Stimulated activated CD4-positive, alpha-beta T cell treated with anti-CD3 and anti-CD28 coated beads, Interleukin-12 subunit alpha, Interleukin-12 subunit beta, amount 100 ng/mL, for 48 hours (primary cell): Measurements from ENCODE around the gene TENM3.

ENCODE experiments used
- DNase-seq, 3 donors: peaks; one replicate each; pipeline ENCODE4 v3.0.0-alpha.2; 2020; ENCODE audit warnings: low read depth in 2 of 3, low spot score in 1 of 3

Gene TENM3

DNA sequence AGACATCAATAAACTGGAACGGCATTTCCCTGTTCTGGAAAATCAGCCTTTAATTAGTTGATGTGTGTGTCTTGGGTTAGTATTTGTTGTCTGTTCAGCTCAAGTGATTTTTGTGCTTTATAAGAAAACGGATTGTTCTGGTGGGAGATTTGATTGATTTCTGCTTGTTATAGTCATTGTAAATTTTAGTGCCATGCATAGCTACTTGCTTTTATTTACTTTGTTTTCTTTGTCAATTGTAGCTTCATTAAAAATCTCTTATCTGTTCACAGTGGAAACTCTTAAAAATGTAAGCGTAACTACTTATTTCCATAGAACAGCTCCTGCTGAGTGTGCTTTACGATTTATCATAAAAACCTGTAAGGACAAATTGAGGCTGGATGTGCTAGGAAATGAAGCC, 253.2 kb downstream of the TENM3 start:
- no peak for DNase-seq

DNA sequence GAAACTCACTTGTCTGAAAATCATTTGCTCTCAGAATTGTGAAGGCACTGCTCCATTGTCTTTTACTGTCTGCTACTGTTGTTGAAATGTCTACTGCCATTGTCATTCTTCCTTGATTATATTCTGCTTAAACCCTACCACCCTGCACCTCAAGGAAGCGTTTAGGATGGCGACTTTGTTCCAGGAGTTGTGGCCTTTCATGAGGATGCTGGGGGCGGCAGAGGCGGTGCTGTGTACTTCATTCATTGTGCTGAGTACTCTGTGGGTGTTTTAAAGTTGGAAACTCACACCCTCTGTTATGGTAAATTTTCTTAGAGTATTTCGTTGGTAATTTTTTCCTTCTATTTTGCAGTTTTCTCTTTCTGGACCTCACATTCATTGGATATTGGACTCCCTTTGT, 258.9 kb downstream of the TENM3 start:
- DNase-seq: no peak

DNA sequence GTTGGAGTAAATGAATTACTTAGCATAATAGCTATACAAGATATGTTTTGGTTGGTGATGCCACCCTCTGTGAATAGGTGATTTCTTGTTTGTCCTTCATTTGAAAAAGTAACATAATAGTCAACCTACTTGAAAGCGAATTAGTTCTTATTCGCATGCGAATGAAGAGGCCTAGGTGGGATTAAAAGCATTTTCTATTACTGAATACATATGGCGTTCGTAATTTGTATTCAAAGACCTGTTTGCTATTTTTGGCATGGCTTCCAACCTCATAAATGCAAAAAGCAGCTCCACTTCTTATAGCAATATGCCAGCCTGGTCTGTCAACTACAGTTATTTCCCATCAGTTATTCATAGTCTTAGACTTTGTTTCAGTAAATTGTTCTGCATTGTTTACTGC, 261.3 kb downstream of the TENM3 start:
- DNase-seq: no peak

DNA sequence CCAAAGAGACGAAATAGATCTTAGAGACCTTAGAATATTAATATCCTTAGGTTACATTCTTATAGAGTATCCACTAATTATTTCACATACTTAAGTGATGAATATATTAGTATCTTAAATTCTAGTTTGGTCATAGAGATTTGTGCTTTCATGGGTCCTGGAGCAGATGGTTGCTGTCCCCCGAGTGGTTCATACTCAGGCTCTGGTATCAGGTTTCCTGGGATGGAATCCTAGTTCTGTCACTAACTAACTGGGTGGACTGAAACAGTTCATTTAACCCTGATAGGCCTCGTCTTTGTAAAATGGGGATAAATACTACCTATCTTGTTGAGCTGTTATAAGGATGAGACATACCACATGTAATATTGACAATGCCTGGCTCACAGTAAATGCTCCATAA, 264.6 kb downstream of the TENM3 start:
- DNase-seq: no peak

DNA sequence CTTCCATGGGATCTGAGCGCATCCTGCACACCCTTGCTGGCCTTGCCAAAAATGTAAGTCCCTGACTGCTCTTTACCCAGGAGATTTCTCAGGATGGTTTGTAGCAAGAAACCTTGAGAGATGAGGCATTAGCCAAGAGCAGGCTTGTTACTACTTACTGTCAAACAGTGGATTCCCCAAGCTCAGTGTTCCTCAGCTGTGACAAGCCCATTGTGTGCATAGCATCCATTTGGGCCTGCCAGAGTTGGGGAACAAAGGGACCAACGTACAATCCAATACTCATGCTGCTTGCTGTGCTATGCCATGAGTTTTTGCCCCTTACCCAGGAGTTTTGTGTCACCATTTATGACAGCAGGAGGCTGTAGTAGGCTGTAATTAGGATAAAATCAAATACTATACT, 267.6 kb downstream of the TENM3 start:
- no peak for DNase-seq

DNA sequence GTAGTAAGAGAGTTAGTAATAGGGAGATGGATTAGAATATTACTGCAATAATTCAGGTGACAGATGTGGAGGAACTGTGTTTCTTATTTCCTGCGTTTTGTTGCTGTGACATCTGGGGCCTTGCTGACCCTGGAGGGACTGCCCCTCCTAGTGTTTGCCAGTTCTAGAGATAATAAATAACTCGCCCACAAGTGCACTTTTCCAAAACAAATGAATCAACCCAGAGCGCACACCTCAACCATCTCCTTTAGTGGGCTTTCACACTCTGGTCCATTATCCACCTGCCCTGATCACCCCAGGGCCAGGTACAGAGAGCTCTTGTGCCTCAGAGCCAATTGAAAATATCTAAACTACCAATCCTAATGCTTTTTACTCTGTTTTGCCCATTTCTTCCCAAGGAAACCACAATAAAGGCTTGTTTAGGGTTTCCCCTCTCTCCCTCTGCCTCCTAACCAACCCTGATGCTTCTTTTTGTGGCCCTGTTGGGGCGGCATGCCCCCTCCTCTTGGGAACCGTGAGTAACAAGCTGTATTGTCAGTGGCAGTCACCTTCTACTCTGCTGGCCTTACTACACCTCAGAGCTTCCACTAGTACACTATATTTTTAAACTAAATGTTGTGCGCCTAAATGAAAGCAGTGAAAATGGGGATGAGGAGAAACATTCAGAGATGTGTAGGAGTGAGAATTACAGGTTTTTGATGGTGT, 270.5 kb downstream of the TENM3 start:
- no peak for DNase-seq

DNA sequence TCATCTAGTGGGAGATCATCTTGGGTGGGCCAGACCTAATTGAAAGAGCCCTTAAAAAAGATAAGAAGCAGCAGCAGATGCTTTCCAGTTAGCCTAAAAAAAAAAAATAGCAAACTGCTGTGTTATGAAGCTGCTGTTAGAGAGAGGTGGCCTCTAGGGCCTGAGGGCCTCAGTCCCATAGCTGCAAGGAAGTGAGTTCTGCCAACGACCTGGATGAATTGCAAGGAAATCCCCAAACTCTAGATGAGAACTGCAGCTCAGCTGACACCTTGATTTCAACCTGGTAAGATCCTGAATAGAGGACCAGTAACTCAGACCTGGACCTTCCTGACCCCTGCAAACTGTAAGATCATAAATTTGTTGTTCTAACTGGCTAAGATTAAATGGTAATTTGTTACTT, 275.2 kb downstream of the TENM3 start:
- no peak for DNase-seq

DNA sequence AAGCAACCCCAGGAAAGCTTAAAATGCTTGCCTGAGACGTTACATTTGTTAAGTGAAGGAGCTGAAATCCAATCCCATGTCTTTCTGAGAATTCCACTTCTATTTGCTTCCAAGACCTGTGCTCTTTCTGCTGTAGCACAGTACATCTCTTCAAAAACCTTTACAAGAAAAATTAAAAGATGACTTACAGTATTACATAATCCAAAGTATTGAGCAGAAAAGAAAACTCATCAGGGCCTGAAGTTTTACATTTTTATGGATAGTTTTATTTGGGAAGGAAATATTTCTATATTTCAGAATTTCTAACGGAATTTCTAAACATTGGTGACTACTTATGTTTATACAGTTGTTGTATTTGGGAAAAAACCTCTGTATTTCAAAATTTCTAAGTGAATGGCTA, 276.3 kb downstream of the TENM3 start:
- DNase-seq: no peak

DNA sequence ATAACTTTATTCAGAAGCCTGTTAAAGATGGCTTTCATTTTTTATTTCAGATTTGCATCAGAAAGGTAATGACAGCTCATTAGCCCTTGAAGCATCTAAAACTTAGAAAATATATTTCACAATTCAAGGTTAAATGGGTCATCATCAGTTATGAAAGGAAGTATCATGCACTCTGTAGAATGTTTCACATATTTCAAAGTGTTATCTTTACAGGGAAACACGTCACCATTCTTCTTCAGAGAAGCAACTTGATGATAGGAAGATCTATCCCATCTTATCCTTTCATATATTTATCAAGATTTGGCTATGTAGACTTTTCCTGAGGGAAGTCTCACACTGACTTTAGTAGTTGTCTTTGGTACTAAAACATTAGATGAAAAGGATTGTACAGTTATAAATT, 277.8 kb downstream of the TENM3 start:
- no peak for DNase-seq

DNA sequence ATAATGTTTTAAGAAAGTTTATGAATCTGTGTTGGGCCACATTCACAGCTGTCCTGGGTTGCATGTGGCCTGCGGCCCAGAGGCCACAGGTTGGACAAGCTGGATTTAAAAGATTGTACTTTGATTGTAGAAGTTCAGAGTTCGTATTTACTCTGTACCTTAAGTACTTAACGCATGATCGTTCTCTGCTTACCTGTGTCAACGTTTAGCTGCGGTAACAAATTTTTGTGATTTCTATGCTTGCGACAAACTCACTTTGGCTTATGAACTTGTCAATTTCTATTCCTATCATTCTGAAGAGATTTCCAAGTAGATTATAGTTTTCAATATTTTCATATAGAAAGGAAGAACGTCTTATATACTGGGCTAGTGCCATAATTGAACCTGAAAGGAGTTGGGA, 285.6 kb downstream of the TENM3 start:
- DNase-seq: no peak

DNA sequence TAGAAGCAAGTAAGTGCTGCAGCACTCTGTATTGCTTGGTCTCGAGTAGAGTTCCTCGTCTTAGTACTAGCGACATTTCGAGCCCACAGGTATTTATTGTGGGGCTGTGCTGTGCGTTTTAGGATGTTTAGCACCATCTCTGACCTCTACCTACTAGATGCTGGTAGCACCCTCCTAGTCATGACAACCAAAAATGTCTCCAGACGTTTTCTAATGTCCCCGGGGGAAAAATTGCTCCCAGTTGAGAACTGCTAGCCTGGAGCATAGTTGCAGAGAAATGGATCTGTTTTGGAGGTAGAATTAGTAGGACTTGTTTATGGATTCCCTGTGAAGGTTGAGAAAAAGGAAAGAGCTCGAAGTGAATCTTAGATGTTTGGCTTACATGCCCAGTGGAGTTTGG, 287.2 kb downstream of the TENM3 start:
- DNase-seq: no peak

DNA sequence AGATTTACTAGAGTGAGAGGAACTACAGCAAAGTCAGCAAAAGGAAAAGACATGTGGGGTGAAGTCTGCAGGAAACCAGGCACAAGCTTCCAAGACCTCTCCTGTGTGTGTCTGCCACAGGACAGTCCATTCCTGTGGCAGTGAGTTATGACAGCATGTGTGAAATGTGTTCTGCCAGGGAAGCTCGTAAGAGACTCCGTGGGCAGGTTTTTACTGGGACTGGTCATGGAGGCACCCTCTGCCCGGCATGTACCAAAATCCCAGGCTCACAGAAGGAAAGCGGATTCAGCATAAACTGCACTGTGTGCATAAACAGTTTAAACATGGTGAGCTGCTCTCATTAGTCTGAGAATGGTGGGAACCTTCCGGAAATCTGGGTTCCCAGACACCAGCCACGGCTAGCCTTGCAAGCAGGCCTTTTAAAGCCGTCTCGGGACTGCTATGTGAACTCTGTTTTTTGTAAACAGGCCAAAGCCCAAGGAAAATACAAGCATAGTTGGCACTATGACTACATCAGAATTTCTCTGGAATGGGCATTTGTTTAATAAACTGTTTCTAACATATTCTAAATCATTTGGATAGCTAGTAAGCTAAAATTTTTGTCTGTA, 288.5 kb downstream of the TENM3 start:
- no peak for DNase-seq

DNA sequence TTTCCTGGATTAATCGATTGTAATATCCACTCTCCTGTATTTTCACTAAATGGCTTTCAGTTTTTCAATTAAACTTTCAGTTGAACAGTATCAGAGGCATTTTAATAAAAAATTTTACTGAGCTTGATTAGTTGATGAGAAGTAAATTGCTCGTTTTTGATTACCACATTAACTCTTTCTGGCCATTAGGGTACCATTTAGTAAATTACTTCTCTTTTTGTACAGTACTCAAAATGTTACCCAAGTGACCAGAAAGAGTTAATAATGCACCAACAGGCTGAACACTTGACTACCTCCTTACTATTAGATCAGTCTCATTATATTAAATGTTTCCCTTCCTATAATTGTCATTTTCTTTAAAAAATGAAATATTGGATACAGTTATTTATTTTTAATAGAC, 289.2 kb downstream of the TENM3 start:
- DNase-seq: no peak

DNA sequence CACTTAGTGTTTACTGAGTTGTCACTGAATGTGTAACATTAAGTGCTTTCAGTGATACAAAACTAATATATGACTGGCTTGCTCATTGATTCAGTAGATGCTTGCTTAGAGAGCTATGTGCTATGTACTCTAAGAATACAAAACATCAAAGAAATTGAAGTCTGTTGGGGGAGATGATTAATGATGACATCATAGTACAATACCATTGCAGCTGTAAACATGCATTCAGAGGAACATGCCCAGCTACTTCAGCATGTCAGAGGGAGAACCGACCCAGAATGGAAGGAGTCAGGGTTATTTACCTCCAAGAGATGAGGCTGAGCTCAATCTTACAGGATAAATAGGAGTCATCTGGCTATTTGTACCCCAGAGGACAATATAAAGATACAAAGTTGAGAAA, 290.8 kb downstream of the TENM3 start:
- no peak for DNase-seq

DNA sequence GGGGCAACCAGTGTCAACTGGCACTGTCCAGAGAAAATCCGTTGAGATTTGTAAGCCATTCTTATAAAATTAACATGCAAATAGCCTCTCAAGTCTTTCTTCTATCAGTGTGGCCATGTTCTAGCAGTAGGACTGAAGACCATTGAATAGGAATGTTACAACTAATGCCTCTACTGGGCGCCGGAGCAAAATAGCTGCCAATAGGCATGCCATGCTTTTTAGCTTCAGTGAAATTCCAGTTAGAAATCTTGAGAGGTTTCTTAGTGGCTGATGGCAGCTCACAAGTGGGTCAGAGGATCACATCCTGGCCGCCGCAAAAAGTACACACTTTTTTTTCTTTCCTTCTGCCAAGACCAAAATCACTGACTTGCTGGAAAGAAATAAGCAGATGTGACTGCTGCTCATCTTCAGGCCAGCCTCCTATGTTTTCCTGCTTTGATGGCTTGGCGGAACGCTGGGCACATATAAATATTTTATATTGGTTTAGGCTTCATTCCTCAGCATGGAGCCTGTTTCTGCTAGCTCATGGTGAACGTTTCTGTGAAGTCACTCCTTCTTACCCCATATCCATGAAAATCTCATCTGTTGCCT, 293.1 kb downstream of the TENM3 start:
- no peak for DNase-seq

DNA sequence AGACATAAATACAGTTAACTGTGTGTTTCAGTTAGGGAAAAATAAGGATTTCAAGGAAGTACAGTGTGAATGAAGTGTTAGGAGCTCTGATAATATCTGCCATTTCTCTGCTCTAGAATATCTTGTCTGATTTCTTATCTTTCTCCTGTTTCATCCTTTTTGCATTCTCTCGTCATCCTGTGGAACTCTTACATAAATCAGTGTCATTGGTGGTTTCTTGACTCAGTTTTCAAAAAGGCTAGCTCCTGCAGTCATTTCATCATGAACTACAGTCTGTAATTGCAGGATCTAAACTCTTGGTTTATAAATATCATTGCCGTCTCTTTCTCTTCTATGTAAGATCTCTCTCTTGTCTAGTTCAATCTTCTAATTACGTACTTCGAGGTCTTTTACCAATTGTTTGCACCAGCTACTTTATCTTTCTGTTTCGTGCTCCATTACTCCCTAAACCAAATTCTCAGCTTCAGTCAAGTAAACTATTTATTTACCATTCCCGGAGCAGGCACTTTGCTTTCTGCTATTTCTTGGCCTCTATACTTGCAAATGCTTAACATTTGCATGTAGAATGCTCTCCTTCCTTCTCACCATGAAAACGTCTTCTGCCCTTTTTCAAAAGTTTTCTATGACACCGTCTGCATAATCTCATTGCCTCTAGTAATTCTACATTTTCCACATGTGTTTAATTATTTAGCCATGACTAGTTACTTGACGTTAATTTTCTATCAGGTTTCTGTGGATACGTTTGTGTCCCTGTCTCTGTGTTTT, 294.0 kb downstream of the TENM3 start:
- DNase-seq: no peak

DNA sequence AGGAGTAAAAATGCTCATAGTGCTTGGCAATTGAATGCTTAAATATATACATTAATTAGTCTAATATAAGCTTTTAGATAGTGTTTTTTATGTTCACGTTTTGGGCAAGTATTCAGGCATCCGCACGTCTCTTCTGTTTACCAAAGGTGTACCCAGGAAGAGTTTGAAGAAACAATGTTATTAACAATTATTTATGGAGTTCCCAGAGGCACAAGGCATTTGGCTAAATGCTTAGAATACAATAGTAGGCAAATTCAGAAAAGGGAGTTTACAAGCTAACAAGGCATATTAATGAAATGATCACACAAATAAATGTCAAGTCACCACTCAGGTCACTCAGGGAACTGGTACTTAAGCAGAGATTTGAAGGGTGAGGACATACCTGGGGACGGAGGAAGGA, 294.8 kb downstream of the TENM3 start:
- no peak for DNase-seq

DNA sequence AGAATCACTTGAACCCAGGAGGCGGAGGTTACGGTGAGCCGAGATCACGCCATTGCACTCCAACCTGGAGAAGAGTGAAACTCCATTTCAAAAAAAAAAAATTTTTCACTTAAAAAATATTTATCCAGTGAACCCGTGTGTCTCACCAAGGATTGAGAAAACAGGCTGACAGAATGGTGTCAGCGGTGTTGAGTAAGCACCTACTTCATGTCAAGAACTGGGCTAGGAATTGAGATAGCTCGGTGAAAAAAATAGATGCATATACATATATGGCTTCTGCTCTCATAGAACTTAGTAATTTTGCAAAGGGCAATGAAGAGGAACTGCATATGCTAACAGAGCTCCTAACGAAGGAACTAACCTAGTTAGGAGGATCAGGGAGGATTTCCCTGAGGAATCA, 297.3 kb downstream of the TENM3 start:
- no peak for DNase-seq

DNA sequence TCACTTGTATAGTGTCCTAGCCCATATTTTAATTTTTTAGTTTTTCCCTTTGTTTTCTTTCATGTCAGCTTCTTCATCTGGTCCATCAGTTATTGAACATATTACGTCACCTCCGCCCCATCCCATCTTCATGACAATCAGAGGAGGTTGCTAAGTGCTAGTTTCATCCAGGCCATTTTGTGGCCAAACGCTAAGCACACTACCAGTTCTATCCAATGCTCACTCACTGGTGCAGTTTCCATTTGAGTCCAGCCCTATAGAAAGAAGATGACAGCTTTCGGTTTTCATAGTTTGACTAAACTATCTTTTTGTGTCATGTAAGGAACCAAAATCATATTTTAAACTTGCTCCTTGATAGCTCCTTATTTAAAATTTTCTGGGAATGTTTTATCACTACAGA, 304.2 kb downstream of the TENM3 start:
- DNase-seq: no peak

DNA sequence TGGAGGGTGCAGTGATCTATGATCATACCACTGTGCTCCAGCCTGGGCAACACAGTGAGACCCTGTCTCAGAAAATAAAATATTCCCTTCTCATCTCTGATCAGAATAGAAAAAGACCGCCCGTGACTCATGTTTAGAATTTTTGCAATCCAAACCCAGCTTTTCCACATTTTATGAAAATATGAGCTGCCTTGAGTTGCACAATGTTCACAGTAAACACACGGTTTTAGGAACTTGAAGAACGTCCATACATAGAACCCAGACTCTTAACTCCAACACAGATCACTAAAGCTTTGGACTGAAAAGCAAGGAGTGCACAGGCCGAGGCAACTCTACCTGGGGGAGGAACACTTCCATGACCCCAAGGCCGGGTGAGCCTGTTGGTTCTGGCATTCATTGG, 305.0 kb downstream of the TENM3 start:
- DNase-seq: no peak

DNA sequence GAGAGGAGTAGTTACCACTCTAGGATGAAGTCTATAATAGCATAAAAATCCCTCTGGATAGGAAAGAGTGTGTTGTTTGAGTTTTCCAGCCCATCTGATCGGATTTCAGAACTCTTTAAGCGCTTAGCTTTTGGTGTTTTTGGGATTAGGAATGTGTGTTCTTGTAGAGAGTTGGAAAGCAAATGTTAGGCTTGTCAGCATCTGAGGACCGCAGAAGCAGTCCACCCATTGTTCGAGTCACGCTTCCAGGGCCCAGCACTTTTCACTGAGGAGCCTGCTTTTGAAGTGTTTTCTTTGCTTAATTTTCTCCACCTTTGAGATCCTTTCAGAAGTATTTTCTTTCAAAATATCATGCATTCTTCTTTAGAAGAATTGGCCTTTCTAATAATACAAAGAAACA, 306.2 kb downstream of the TENM3 start:
- no peak for DNase-seq

DNA sequence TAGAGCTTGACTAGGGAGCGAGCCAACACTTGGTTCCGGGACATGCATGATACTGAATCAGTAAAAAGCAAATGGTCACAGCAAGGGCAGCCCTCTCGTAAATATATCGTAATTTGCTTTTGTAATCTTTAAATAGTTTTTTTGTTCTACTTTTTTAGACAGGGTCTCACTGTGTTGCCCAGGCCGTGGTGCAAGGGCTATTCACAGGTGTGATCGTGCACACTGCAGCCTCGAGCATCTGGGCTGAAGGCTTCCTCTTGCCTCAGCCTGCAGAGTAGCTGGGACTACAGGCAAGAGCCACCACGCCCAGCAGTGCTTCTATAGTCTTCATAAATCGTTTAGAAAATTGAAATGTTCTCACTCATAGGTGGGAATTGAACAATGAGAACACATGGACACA, 309.7 kb downstream of the TENM3 start:
- no peak for DNase-seq
